ENCODE results near the gene ZNF665.
"Not testable (repeated sequence)": the region's sequence is repeated elsewhere in the genome, so short reads cannot be mapped to it uniquely, and the experiment has no call there.

ZNF665 gene

DNA sequence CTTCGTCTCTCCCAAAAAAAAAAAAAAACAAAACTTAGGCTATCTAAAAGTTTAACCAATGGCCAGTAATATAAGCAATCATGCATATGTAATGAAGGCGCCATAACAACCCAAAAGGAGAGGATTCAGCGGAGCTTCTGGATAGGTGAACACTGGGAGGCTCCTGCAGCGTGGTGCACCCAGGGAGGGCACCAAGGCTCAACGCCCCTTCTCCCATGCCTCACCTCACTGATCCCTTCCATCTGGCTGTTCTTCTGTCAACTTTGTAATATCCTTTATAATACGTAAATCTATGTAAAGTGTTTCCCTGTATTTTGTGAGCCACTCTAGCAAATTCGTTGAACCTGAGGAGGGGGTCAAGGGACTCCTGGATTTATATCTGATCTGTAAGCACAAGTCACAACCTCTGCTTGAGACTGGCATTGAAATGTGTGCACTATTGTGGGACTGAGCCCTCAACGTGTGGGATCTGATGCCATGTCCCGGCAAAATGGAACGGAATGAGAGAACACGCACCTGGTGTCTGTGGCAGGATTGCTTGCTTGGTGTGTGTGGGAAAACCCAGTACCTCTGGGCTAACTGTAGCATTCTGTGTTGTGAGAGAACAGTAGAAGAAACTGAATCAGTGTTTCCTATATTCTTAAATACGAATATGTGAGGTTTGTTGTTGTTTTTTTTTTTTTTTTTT, 521 bp upstream of the ZNF665 start:
- H3K9me2 ChIP-seq (replicated peaks; ENCODE audit: control insufficient read depth, low read length) = no peaks in the 10 kb centered on the region
- no peak overlapping the region for H3K27ac ChIP-seq (ENCODE audit: low read depth, low read length)
- no peaks in the 10 kb centered on the region for H3F3A ChIP-seq (ENCODE audit: control insufficient read depth, insufficient read depth)
- H3K36me3 ChIP-seq (ENCODE audit: control insufficient read depth, low read length) = peaks cover 6% of the 10 kb centered on the region
- H3K4me2 ChIP-seq (ENCODE audit: low read length) = peak overlapping the region; percentile 89
- peaks cover 25% of the 10 kb centered on the region for H3K9me3 ChIP-seq (ENCODE audit: control insufficient read depth, insufficient read depth, low read length)
- TF ChIP-seq, protein P1, sequence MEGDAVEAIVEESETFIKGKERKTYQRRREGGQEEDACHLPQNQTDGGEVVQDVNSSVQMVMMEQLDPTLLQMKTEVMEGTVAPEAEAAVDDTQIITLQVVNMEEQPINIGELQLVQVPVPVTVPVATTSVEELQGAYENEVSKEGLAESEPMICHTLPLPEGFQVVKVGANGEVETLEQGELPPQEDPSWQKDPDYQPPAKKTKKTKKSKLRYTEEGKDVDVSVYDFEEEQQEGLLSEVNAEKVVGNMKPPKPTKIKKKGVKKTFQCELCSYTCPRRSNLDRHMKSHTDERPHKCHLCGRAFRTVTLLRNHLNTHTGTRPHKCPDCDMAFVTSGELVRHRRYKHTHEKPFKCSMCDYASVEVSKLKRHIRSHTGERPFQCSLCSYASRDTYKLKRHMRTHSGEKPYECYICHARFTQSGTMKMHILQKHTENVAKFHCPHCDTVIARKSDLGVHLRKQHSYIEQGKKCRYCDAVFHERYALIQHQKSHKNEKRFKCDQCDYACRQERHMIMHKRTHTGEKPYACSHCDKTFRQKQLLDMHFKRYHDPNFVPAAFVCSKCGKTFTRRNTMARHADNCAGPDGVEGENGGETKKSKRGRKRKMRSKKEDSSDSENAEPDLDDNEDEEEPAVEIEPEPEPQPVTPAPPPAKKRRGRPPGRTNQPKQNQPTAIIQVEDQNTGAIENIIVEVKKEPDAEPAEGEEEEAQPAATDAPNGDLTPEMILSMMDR (IDR thresholded peaks at IDR 0.05; ENCODE audit: low read depth, low read length, poor library complexity, severe bottlenecking) = no peak
- no peak for TF ChIP-seq EZH2phosphoT487 (IDR thresholded peaks at IDR 0.05; ENCODE audit: borderline replicate concordance, low read length)
- peaks cover 23% of the 10 kb centered on the region for H3K4me1 ChIP-seq (ENCODE audit: control insufficient read depth, low read length)
- peak overlapping the region; percentile 90 for H3K4me3 ChIP-seq (ENCODE audit: low read length)
- no peaks in the 10 kb centered on the region for H4K20me1 ChIP-seq (ENCODE audit: control insufficient read depth, insufficient read depth, low read depth, low read length)
- H3K79me2 ChIP-seq (ENCODE audit: control insufficient read depth, low read length) = peaks cover 3% of the 10 kb centered on the region; the same call in 1 of the 2 replicates
- no peaks in the 10 kb centered on the region for H3K27me3 ChIP-seq (ENCODE audit: control insufficient read depth, low read length)

DNA sequence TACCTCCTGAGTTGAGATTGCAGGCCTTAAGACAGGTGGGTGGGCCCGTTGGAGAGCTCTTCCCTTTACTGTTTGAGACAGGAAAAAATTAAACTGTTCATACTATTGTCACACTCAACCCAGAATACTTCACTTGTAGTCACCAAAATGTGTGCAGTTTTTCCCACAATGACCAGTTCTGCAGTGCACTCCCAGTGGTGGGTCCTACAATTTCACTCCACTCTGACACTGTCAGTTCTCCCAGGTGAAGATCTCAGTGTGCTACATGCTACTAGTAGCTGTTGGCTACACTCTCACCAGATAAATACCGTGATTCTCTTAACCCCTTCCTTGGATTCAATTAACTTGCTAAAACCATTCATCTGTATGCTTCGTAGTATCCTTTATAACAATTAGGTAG, 2.9 kb downstream of the ZNF665 start:
- Histone ChIP-seq H3K9me3 (ENCODE audit: control insufficient read depth, insufficient read depth, low read length) (peaks cover 9% of the 10 kb centered on the region), H3K79me2 (ENCODE audit: control insufficient read depth, low read length) (no peaks in the 10 kb centered on the region), H3F3A (ENCODE audit: control insufficient read depth, insufficient read depth) (no peaks in the 10 kb centered on the region), H3K36me3 (ENCODE audit: control insufficient read depth, low read length) (peaks cover 6% of the 10 kb centered on the region), H3K4me1 (ENCODE audit: control insufficient read depth, low read length) (peaks cover 15% of the 10 kb centered on the region), H3K4me3 (ENCODE audit: low read length) (no peak overlapping the region), H4K20me1 (ENCODE audit: control insufficient read depth, insufficient read depth, low read depth, low read length) (no peaks in the 10 kb centered on the region), H3K27ac (ENCODE audit: low read depth, low read length) (no peak overlapping the region), H3K9me2 (replicated peaks; ENCODE audit: control insufficient read depth, low read length) (no peaks in the 10 kb centered on the region), H3K4me2 (ENCODE audit: low read length) (no peak overlapping the region), H3K27me3 (ENCODE audit: control insufficient read depth, low read length) (no peaks in the 10 kb centered on the region)
- TF ChIP-seq EZH2phosphoT487 (IDR thresholded peaks at IDR 0.05; ENCODE audit: borderline replicate concordance, low read length) = no peak
- TF ChIP-seq, protein P1 (IDR thresholded peaks at IDR 0.05; ENCODE audit: low read depth, low read length, poor library complexity, severe bottlenecking) = no peak

DNA sequence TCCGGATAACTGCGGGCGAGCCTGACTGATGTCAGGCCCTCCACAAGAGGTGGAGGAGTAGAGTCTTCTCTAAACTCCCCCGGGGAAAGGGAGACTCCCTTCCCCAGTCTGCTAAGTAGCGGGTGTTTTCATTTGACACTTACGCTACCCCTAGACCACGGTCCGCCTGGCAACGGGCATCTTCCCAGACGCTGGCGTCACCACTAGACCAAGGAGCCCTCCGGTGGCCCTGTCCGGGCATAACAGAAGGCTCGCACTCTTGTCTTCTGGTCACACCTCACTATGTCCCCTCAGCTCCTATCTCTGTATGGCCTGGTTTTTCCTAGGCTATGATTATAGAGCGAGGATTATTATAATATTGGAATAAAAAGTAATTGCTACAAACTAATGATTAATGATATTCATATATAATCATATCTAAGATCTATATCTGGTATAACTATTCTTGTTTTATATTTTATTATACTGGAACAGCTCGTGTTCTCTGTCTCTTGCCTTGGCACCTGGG, 3.4 kb downstream of the ZNF665 start:
- H3K9me2 ChIP-seq (replicated peaks; ENCODE audit: control insufficient read depth, low read length); H3K27me3 ChIP-seq (ENCODE audit: control insufficient read depth, low read length); H3K9me3 ChIP-seq (ENCODE audit: control insufficient read depth, insufficient read depth, low read length); H3F3A ChIP-seq (ENCODE audit: control insufficient read depth, insufficient read depth); H3K4me2 ChIP-seq (ENCODE audit: low read length); H4K20me1 ChIP-seq (ENCODE audit: control insufficient read depth, insufficient read depth, low read depth, low read length); H3K27ac ChIP-seq (ENCODE audit: low read depth, low read length); H3K4me3 ChIP-seq (ENCODE audit: low read length); H3K36me3 ChIP-seq (ENCODE audit: control insufficient read depth, low read length); H3K79me2 ChIP-seq (ENCODE audit: control insufficient read depth, low read length): not testable (repeated sequence)
- H3K4me1 ChIP-seq (ENCODE audit: control insufficient read depth, low read length) = peaks cover 15% of the 10 kb centered on the region

DNA sequence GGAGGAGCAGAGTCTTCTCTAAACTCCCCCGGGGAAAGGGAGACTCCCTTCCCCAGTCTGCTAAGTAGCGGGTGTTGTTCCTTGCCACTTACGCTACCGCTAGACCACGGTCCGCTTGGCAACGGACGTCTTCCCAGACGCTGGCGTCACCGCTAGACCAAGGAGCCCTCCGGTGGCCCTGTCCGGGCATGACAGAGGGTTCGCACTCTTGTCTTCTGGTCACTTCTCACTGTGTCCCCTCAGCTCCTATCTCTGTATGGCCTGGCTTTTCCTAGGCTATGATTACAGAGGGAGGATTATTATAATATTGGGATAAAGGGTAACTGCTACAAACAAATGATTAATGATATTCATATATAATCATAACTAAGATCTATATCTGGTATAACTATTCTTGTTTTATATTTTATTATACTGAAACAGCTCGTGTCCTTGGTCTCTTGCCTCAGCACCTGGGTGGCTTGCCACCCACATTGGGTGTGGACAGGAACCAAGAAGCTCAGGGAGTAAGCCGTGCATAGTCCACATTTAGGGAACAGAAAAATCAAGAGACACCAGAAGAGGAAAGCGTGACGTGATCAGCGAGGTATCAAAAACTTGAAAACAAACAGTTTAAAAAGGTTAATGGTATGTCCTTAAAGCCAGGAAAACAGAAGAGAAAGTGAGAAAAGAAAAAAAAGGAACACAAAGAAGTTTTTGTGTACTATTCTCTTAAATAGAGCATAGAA, 7.8 kb downstream of the ZNF665 start:
- H3K9me3 ChIP-seq (ENCODE audit: control insufficient read depth, insufficient read depth, low read length) = not testable (repeated sequence)

More for the DNA sequence above, 7.8 kb downstream of the ZNF665 start:
- H3K36me3 ChIP-seq (ENCODE audit: control insufficient read depth, low read length); H3K4me2 ChIP-seq (ENCODE audit: low read length); H3K27ac ChIP-seq (ENCODE audit: low read depth, low read length); H4K20me1 ChIP-seq (ENCODE audit: control insufficient read depth, insufficient read depth, low read depth, low read length); H3K4me3 ChIP-seq (ENCODE audit: low read length); H3F3A ChIP-seq (ENCODE audit: control insufficient read depth, insufficient read depth); H3K27me3 ChIP-seq (ENCODE audit: control insufficient read depth, low read length); H3K4me1 ChIP-seq (ENCODE audit: control insufficient read depth, low read length); H3K79me2 ChIP-seq (ENCODE audit: control insufficient read depth, low read length); H3K9me2 ChIP-seq (replicated peaks; ENCODE audit: control insufficient read depth, low read length): not testable (repeated sequence)
- TF ChIP-seq, protein P1 (IDR thresholded peaks at IDR 0.05; ENCODE audit: low read depth, low read length, poor library complexity, severe bottlenecking) = peak; percentile 7
